H9 (cell line): Measurements from ENCODE around the gene CHST8. TPM values are rescaled to one million over a fixed set of nuclear protein-coding genes. Genes with fewer than 3 reads are reported as not detected.

Experiments
- DNase-seq: peaks from one replicate; pipeline ENCODE4 v3.0.0-alpha.2; 2017
- H2AFZ ChIP-seq: one replicate; pipeline ENCODE4 v1.6.1; 2013; ENCODE audit warnings: mild to moderate bottlenecking, low read length, control low read depth, moderate library complexity
- H2AK5ac ChIP-seq: 2 replicates; pipeline ENCODE4 v1.6.1; 2013; ENCODE audit warnings: low read length, control low read depth, mixed read lengths; ENCODE audit not compliant: insufficient read length
- H2BK120ac ChIP-seq: one replicate; pipeline ENCODE4 v1.6.1; 2013; ENCODE audit warnings: low read depth, mild to moderate bottlenecking, low read length, control low read depth, inconsistent platforms; ENCODE audit not compliant: poor library complexity, severe bottlenecking
- H2BK12ac ChIP-seq: 2 replicates; pipeline ENCODE4 v1.6.1; 2013; ENCODE audit warnings: low read length, control low read depth, mixed read lengths, low read depth; ENCODE audit not compliant: insufficient read length
- H2BK15ac ChIP-seq: 2 replicates; pipeline ENCODE4 v1.6.1; 2013; ENCODE audit warnings: low read depth, low read length, control low read depth
- H2BK20ac ChIP-seq: one replicate; pipeline ENCODE4 v1.6.1; 2013; ENCODE audit warnings: low read depth, mild to moderate bottlenecking, low read length, control low read depth, inconsistent platforms; ENCODE audit not compliant: poor library complexity, severe bottlenecking
- H2BK5ac ChIP-seq: 2 replicates; pipeline ENCODE4 v1.6.1; 2013; ENCODE audit warnings: low read length, control low read depth, mixed read lengths; ENCODE audit not compliant: insufficient read length
- H3K14ac ChIP-seq: 2 replicates; pipeline ENCODE4 v1.6.1; 2013; ENCODE audit warnings: low read length, control low read depth; ENCODE audit not compliant: insufficient read depth
- H3K18ac ChIP-seq: 2 replicates; pipeline ENCODE4 v1.6.1; 2013; ENCODE audit warnings: low read depth, mild to moderate bottlenecking, mixed read lengths, low read length, control low read depth; ENCODE audit not compliant: insufficient read length
- H3K23ac ChIP-seq: 2 replicates; pipeline ENCODE4 v1.6.1; 2013; ENCODE audit warnings: low read length, control low read depth, mixed read lengths, low read depth; ENCODE audit not compliant: insufficient read length
- H3K23me2 ChIP-seq: 2 replicates; pipeline ENCODE4 v1.6.1; 2013; ENCODE audit warnings: low read depth, mild to moderate bottlenecking, mixed read lengths, low read length, control low read depth; ENCODE audit not compliant: insufficient read length, poor library complexity, severe bottlenecking
- H3K27ac ChIP-seq: 2 replicates; pipeline ENCODE4 v1.5.1; 2013; ENCODE audit warnings: low read length, control low read depth, mixed read lengths, low read depth; ENCODE audit not compliant: insufficient read length
- H3K27me3 ChIP-seq: 2 replicates; pipeline ENCODE4 v1.6.1; 2013; ENCODE audit warnings: low read length, control low read depth, inconsistent platforms; ENCODE audit not compliant: insufficient read depth
- H3K4ac ChIP-seq: 2 replicates; pipeline ENCODE4 v1.6.1; 2013; ENCODE audit warnings: low read depth, mild to moderate bottlenecking, control low read depth, inconsistent platforms, low read length, moderate library complexity
- H3K4me1 ChIP-seq: 2 replicates; pipeline ENCODE4 v1.6.1; 2013; ENCODE audit warnings: low read length, control low read depth, inconsistent platforms; ENCODE audit not compliant: insufficient read depth
- H3K4me2 ChIP-seq: 2 replicates; pipeline ENCODE4 v1.6.1; 2013; ENCODE audit warnings: low read length, control low read depth, mixed read lengths; ENCODE audit not compliant: insufficient read length, insufficient read depth
- H3K56ac ChIP-seq: 2 replicates; pipeline ENCODE4 v1.6.1; 2013; ENCODE audit warnings: low read depth, mild to moderate bottlenecking, mixed read lengths, low read length, control low read depth; ENCODE audit not compliant: insufficient read length
- H3K79me1 ChIP-seq: 2 replicates; pipeline ENCODE4 v1.6.1; 2013; ENCODE audit warnings: low read depth, mild to moderate bottlenecking, moderate library complexity, low read length, control low read depth, inconsistent platforms; ENCODE audit not compliant: insufficient read depth, poor library complexity, severe bottlenecking
- H3K79me2 ChIP-seq: 2 replicates; pipeline ENCODE4 v1.6.1; 2013; ENCODE audit warnings: low read length, control low read depth, inconsistent platforms; ENCODE audit not compliant: insufficient read depth
- H3K9ac ChIP-seq: 2 replicates; pipeline ENCODE4 v1.6.1; 2013; ENCODE audit warnings: low read length, control low read depth, mixed read lengths; ENCODE audit not compliant: insufficient read length; ENCODE audit errors: extremely low read depth
- H3K9me3 ChIP-seq: one replicate; pipeline ENCODE4 v1.6.1; 2013; ENCODE audit warnings: low read depth, low read length, inconsistent platforms; ENCODE audit not compliant: control insufficient read depth
- H3T11ph ChIP-seq: one replicate; pipeline ENCODE4 v1.6.1; 2013; ENCODE audit warnings: mild to moderate bottlenecking, low read length, control low read depth, inconsistent platforms
- H4K20me1 ChIP-seq: one replicate; pipeline ENCODE4 v1.6.1; 2013; ENCODE audit not compliant: control insufficient read depth, insufficient read length, insufficient read depth
- H4K5ac ChIP-seq: 2 replicates; pipeline ENCODE4 v1.6.1; 2013; ENCODE audit warnings: low read depth, mild to moderate bottlenecking, mixed read lengths, low read length, control low read depth; ENCODE audit not compliant: insufficient read length
- H4K8ac ChIP-seq: replicated peaks from 2 replicates; pipeline ENCODE4 v1.6.1; 2013; ENCODE audit warnings: low read length, control low read depth, mixed read lengths, low read depth; ENCODE audit not compliant: insufficient read length
- H4K91ac ChIP-seq: 2 replicates; pipeline ENCODE4 v1.6.1; 2013; ENCODE audit warnings: low read depth, mild to moderate bottlenecking, moderate library complexity, mixed read lengths, low read length, control low read depth; ENCODE audit not compliant: insufficient read length
- H3K27ac Mint-ChIP-seq, 3 experiments: 2 replicates in 2 of 3; 3 replicates in 1 of 3; pipeline ENCODE4 v1.8.0; 2020 to 2021; ENCODE audit warnings: mixed read lengths in 3 of 3, mild to moderate bottlenecking in 1 of 3, moderate library complexity in 1 of 3
- H3K27me3 Mint-ChIP-seq: 2 replicates; pipeline ENCODE4 v1.8.0; 2021; ENCODE audit warnings: low read depth, mild to moderate bottlenecking, moderate library complexity, mixed read lengths
- H3K36me3 Mint-ChIP-seq, 3 experiments: 2 replicates in 2 of 3; 3 replicates in 1 of 3; pipeline ENCODE4 v1.8.0; 2020 to 2021; ENCODE audit warnings: low read depth in 3 of 3, mixed read lengths in 3 of 3; ENCODE audit not compliant: insufficient read depth in 1 of 3
- H3K4me1 Mint-ChIP-seq, 2 experiments: 2 replicates each; pipeline ENCODE4 v1.8.0; 2020; ENCODE audit warnings: mixed read lengths in 2 of 2
- H3K4me3 Mint-ChIP-seq, 2 experiments: 2 replicates in 1 of 2; 3 replicates in 1 of 2; pipeline ENCODE4 v1.8.0; 2020 to 2021; ENCODE audit warnings: mild to moderate bottlenecking in 2 of 2, mixed read lengths in 2 of 2, moderate library complexity in 1 of 2
- H3K9me3 Mint-ChIP-seq, 2 experiments: 2 replicates in 1 of 2; 3 replicates in 1 of 2; pipeline ENCODE4 v1.8.0; 2020; ENCODE audit warnings: mild to moderate bottlenecking in 2 of 2, mixed read lengths in 2 of 2, moderate library complexity in 1 of 2
- CTCF ChIP-seq: fragments of 200-600 bp; sonication (generic); conservative IDR thresholded peaks from 3 replicates; pipeline ENCODE4 v1.8.0; 2021; ENCODE audit warnings: antibody characterized with exemption, mild to moderate bottlenecking
- WGBS: extraction: QIAGEN DNeasy Blood & Tissue Kit; methylation state at CpG from one replicate; pipeline ENCODE4 v1.1.7; 2013; ENCODE audit warnings: missing lambda C conversion rate, low lambda C conversion rate, mixed read lengths; ENCODE audit not compliant: insufficient read length; ENCODE audit errors: extremely low coverage; 5-methylcytosine and 5-hydroxymethylcytosine counted together
- total RNA-seq: library from RNA; stranded (reverse); gene quantifications from 2 replicates; pipeline ENCODE4 v1.2.1, GENCODE V29; 2021

Gene CHST8
- total RNA-seq, 1 experiment from 2014 or later = 5.1 TPM

- no peak for TF ChIP-seq CTCF
- H2BK15ac ChIP-seq = no peak overlapping the region
- H2BK120ac ChIP-seq = no peak overlapping the region
- H3K18ac ChIP-seq = no peak overlapping the region
- H4K20me1 ChIP-seq = peaks cover 2% of the 10 kb centered on the region
- WGBS = no CpG with 5 or more reads among the region's 3 CpGs
- no peak overlapping the region for H3K4me2 ChIP-seq
- no peak overlapping the region for H3K56ac ChIP-seq
- no peaks in the 10 kb centered on the region for H3K36me3 Mint-ChIP-seq
- H3K9me3 Mint-ChIP-seq = no peaks in the 10 kb centered on the region
- H3K27ac ChIP-seq = no peak overlapping the region
- no peak overlapping the region for H3K9ac ChIP-seq
- H2AK5ac ChIP-seq = no peak overlapping the region
- no peaks in the 10 kb centered on the region for H3K23me2 ChIP-seq
- no peak overlapping the region for H4K5ac ChIP-seq
- H3K27me3 Mint-ChIP-seq = no peaks in the 10 kb centered on the region; the same call in none of the 2 replicates
- H4K91ac ChIP-seq = no peak overlapping the region
- H3K79me2 ChIP-seq = no peaks in the 10 kb centered on the region
- H3K4me1 ChIP-seq = no peaks in the 10 kb centered on the region
- no peak overlapping the region for H3K4me3 Mint-ChIP-seq
- DNase-seq = no peak
- H3K4ac ChIP-seq = no peak overlapping the region
- H3K27ac Mint-ChIP-seq = no peak overlapping the region
- H2BK12ac ChIP-seq = no peak overlapping the region
- H3K4me1 Mint-ChIP-seq = peaks cover 4 to 13% of the 10 kb centered on the region in 2 experiments
- no peak overlapping the region; the same call in 1 of the 2 replicates for H3K14ac ChIP-seq
- no peak overlapping the region for H2AFZ ChIP-seq
- no peak overlapping the region for H3T11ph ChIP-seq
- no peak overlapping the region for H4K8ac ChIP-seq
- H2BK5ac ChIP-seq = no peak overlapping the region
- H3K23ac ChIP-seq = no peak overlapping the region
- H3K27me3 ChIP-seq = no peaks in the 10 kb centered on the region
- H3K9me3 ChIP-seq = no peaks in the 10 kb centered on the region
- H2BK20ac ChIP-seq = no peak overlapping the region
- no peaks in the 10 kb centered on the region for H3K79me1 ChIP-seq
Measured at GRCh38 chr19:33720155-33720493, 98.4 kb downstream of the CHST8 start.
